ENCODE results near the gene TMEM52.

The TMEM52 gene

GRCh38 chr1:1926346-1926811, 7.3 kb upstream of the TMEM52 start:
- TF ChIP-seq CTCF (IDR thresholded peaks at IDR 0.05; ENCODE audit: low read depth, low read length), result no peak
- no peak overlapping the region for H3K4me3 ChIP-seq (ENCODE audit: low read depth, low read length)

- no peak for TF ChIP-seq CTCF (IDR thresholded peaks at IDR 0.05; ENCODE audit: low read depth, low read length)
Measured at GRCh38 chr1:1925437-1926345, 6.6 kb upstream of the TMEM52 start.

GRCh38 chr1:1924849-1925248, 5.8 kb upstream of the TMEM52 start:
- H3K4me3 ChIP-seq (ENCODE audit: low read depth, low read length), result no peak overlapping the region
- no peak for TF ChIP-seq CTCF (IDR thresholded peaks at IDR 0.05; ENCODE audit: low read depth, low read length)

More at GRCh38 chr1:1925437-1926345, 6.6 kb upstream of the TMEM52 start:
- no peak overlapping the region for H3K4me3 ChIP-seq (ENCODE audit: low read depth, low read length)

GRCh38 chr1:1924386-1924785, 5.3 kb upstream of the TMEM52 start:
- no peak for TF ChIP-seq CTCF (IDR thresholded peaks at IDR 0.05; ENCODE audit: low read depth, low read length)
- H3K4me3 ChIP-seq (ENCODE audit: low read depth, low read length), result no peak overlapping the region

GRCh38 chr1:1922956-1923833, 4.1 kb upstream of the TMEM52 start:
- no peak overlapping the region for H3K4me3 ChIP-seq (ENCODE audit: low read depth, low read length)
- TF ChIP-seq CTCF (IDR thresholded peaks at IDR 0.05; ENCODE audit: low read depth, low read length), result no peak

- no peak for TF ChIP-seq CTCF (IDR thresholded peaks at IDR 0.05; ENCODE audit: low read depth, low read length)
Measured at GRCh38 chr1:1922702-1922955, 3.5 kb upstream of the TMEM52 start.

More at GRCh38 chr1:1922702-1922955, 3.5 kb upstream of the TMEM52 start:
- no peak overlapping the region for H3K4me3 ChIP-seq (ENCODE audit: low read depth, low read length)

Data from WI38 (cell line).